GM18873 (cell line): ENCODE measurements around the gene MED13.
"Not testable (repeated sequence)": the region's sequence is repeated elsewhere in the genome, so short reads cannot be mapped to it uniquely, and the experiment has no call there.

Experiments used
- ATAC-seq: cut with Tn5 transposase; IDR thresholded peaks from one replicate; pipeline ENCODE4 v1.9.1; 2021; ENCODE audit warnings: mild to moderate bottlenecking, moderate library complexity, moderate number of reproducible peaks; ENCODE audit not compliant: unreplicated experiment, low FRiP score

The MED13 gene

GRCh38 chr17:62000186-62000585 lies 64.9 kb downstream of the MED13 start:
- no peak for ATAC-seq

- not testable (repeated sequence) for ATAC-seq
Observed at GRCh38 chr17:61998534-61998933, 66.5 kb downstream of the MED13 start.

GRCh38 chr17:61997664-61998063 lies 67.4 kb downstream of the MED13 start:
- no peak for ATAC-seq

GRCh38 chr17:61996916-61997605 lies 68.0 kb downstream of the MED13 start:
- no peak for ATAC-seq

GRCh38 chr17:61989509-61989908 lies 75.6 kb downstream of the MED13 start:
- no peak for ATAC-seq

GRCh38 chr17:61986898-61987297 lies 78.2 kb downstream of the MED13 start:
- no peak for ATAC-seq

- ATAC-seq = no peak
Observed at GRCh38 chr17:61984821-61985220, 80.3 kb downstream of the MED13 start.

- no peak for ATAC-seq
Observed at GRCh38 chr17:61981323-61981722, 83.8 kb downstream of the MED13 start.

GRCh38 chr17:61980535-61980934 lies 84.5 kb downstream of the MED13 start:
- no peak for ATAC-seq

- ATAC-seq = no peak
Observed at GRCh38 chr17:61974115-61974514, 91.0 kb downstream of the MED13 start.

GRCh38 chr17:61972311-61972710 lies 92.8 kb downstream of the MED13 start:
- no peak for ATAC-seq

- no peak for ATAC-seq
Observed at GRCh38 chr17:61970030-61970429, 95.0 kb downstream of the MED13 start.

GRCh38 chr17:61968757-61969156 lies 96.3 kb downstream of the MED13 start:
- no peak for ATAC-seq

GRCh38 chr17:61967729-61968128 lies 97.3 kb downstream of the MED13 start:
- ATAC-seq = no peak

- no peak for ATAC-seq
Observed at GRCh38 chr17:61966191-61966590, 98.9 kb downstream of the MED13 start.

GRCh38 chr17:61955619-61956018 lies 109.5 kb downstream of the MED13 start:
- ATAC-seq = no peak

- ATAC-seq = no peak
Observed at GRCh38 chr17:61947367-61948078, 117.6 kb downstream of the MED13 start.

- ATAC-seq = no peak
Observed at GRCh38 chr17:61946359-61946758, 118.7 kb downstream of the MED13 start.

- ATAC-seq = no peak
Observed at GRCh38 chr17:61943117-61943516, 122.0 kb downstream of the MED13 start.

- no peak for ATAC-seq
Observed at GRCh38 chr17:61942085-61942484, 123.0 kb downstream of the MED13 start.

- ATAC-seq = no peak
Observed at GRCh38 chr17:61928101-61928436, 137.0 kb downstream of the MED13 start.
